HL-60 (cell line): ENCODE results near the gene FARP1.

Source experiments
- DNase-seq, 2 experiments: peaks; one replicate each; pipeline ENCODE4 v3.0.0-alpha.2; 2010 to 2020; ENCODE audit warnings: low read depth in 1 of 2, low spot score in 1 of 2
- H3K27ac ChIP-seq: fragments of 250-450 bp; sonication (Bioruptor Pico); replicated peaks from 2 replicates; pipeline ENCODE4 v1.5.1; 2020; ENCODE audit warnings: mild to moderate bottlenecking, moderate library complexity
- H3K27me3 ChIP-seq: fragments of 250-450 bp; sonication (Bioruptor Pico); 2 replicates; pipeline ENCODE4 v1.5.1; 2021; ENCODE audit warnings: mild to moderate bottlenecking, moderate library complexity; ENCODE audit not compliant: insufficient read depth, poor library complexity, severe bottlenecking
- H3K4me3 ChIP-seq: replicated peaks from 2 replicates; pipeline ENCODE4 v1.5.1; 2011; ENCODE audit warnings: mild to moderate bottlenecking, control low read depth, low read length; ENCODE audit not compliant: insufficient read depth
- GABPA ChIP-seq: IDR thresholded peaks from 2 replicates; pipeline ENCODE4 v1.6.1; 2012; ENCODE audit warnings: low read depth
- POLR2AphosphoS5 ChIP-seq: IDR thresholded peaks from 2 replicates; pipeline ENCODE4 v1.6.1; 2012; ENCODE audit warnings: low read depth
- SPI1 ChIP-seq: IDR thresholded peaks from 2 replicates; pipeline ENCODE4 v1.6.1; 2012; ENCODE audit warnings: low read depth, mild to moderate bottlenecking, borderline replicate concordance
- TF ChIP-seq, protein P1 (sequence below): IDR thresholded peaks from 2 replicates; pipeline ENCODE4 v1.6.1; 2012; ENCODE audit warnings: low read depth; ENCODE audit not compliant: insufficient replicate concordance
- TF ChIP-seq, protein P2 (sequence below): IDR thresholded peaks from one replicate; pipeline ENCODE4 v1.5.1; 2011; ENCODE audit warnings: low read length, control low read depth, inconsistent platforms; ENCODE audit not compliant: insufficient read depth

The FARP1 gene

DNA sequence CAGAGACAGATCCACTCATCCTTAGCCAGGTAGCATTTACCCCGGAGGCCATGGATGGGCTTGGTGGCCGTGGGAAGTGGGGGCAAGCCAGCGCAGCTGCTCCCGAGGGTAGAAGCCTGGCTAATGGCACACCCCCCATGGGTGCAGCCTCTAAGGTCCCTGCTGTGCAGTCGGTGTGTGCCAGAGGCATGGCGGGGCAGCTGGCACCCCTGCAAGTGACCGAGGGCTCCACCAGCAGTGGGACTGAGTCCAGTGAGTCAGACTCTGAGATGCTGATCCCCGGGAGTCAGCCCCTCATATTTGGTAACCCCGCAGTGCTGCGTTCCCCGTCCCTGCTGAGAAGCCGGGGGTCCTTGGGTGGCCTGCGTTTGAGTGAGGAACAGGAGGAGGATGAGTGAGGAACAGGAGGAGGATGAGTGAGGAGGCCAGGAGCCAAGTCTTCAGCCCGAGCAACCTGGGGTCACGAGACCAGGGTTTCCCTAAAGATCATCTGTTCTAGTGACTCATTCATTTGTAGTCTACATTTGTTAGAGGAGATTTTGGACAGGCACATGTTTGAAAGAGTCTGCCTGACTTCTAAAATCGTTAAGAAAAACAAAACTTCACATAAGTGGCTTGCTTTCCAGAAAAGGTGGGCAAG lies 253.3 kb downstream of the FARP1 start:
- Histone ChIP-seq H3K27ac (no peak overlapping the region), H3K4me3 (no peak overlapping the region), H3K27me3 (peaks cover 4% of the 10 kb centered on the region)
- TF ChIP-seq SPI1 (no peak), GABPA (no peak)
- TF ChIP-seq, protein P1, sequence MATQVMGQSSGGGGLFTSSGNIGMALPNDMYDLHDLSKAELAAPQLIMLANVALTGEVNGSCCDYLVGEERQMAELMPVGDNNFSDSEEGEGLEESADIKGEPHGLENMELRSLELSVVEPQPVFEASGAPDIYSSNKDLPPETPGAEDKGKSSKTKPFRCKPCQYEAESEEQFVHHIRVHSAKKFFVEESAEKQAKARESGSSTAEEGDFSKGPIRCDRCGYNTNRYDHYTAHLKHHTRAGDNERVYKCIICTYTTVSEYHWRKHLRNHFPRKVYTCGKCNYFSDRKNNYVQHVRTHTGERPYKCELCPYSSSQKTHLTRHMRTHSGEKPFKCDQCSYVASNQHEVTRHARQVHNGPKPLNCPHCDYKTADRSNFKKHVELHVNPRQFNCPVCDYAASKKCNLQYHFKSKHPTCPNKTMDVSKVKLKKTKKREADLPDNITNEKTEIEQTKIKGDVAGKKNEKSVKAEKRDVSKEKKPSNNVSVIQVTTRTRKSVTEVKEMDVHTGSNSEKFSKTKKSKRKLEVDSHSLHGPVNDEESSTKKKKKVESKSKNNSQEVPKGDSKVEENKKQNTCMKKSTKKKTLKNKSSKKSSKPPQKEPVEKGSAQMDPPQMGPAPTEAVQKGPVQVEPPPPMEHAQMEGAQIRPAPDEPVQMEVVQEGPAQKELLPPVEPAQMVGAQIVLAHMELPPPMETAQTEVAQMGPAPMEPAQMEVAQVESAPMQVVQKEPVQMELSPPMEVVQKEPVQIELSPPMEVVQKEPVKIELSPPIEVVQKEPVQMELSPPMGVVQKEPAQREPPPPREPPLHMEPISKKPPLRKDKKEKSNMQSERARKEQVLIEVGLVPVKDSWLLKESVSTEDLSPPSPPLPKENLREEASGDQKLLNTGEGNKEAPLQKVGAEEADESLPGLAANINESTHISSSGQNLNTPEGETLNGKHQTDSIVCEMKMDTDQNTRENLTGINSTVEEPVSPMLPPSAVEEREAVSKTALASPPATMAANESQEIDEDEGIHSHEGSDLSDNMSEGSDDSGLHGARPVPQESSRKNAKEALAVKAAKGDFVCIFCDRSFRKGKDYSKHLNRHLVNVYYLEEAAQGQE: no peak
- no peak for DNase-seq

GRCh38 chr13:98397221-98397620 lies 254.3 kb downstream of the FARP1 start:
- no peak for DNase-seq
- H3K4me3 ChIP-seq: no peak overlapping the region
- no peak for TF ChIP-seq GABPA
- TF ChIP-seq, protein P1: no peak
- no peak for TF ChIP-seq POLR2AphosphoS5
- TF ChIP-seq SPI1: no peak
- TF ChIP-seq, protein P2, sequence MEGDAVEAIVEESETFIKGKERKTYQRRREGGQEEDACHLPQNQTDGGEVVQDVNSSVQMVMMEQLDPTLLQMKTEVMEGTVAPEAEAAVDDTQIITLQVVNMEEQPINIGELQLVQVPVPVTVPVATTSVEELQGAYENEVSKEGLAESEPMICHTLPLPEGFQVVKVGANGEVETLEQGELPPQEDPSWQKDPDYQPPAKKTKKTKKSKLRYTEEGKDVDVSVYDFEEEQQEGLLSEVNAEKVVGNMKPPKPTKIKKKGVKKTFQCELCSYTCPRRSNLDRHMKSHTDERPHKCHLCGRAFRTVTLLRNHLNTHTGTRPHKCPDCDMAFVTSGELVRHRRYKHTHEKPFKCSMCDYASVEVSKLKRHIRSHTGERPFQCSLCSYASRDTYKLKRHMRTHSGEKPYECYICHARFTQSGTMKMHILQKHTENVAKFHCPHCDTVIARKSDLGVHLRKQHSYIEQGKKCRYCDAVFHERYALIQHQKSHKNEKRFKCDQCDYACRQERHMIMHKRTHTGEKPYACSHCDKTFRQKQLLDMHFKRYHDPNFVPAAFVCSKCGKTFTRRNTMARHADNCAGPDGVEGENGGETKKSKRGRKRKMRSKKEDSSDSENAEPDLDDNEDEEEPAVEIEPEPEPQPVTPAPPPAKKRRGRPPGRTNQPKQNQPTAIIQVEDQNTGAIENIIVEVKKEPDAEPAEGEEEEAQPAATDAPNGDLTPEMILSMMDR: no peak
- no peak overlapping the region for H3K27ac ChIP-seq
- peaks cover 3% of the 10 kb centered on the region for H3K27me3 ChIP-seq

GRCh38 chr13:98397861-98398260 lies 255.0 kb downstream of the FARP1 start:
- no peak overlapping the region for H3K27ac ChIP-seq
- DNase-seq: no peak
- no peak overlapping the region for H3K4me3 ChIP-seq
- peaks cover 3% of the 10 kb centered on the region for H3K27me3 ChIP-seq
- no peak for TF ChIP-seq SPI1
- no peak for TF ChIP-seq POLR2AphosphoS5
- TF ChIP-seq GABPA: no peak
- TF ChIP-seq, protein P1: no peak
- TF ChIP-seq, protein P2: no peak
